Neural cell (in vitro differentiated cells): Measurements from ENCODE around the gene ESRP2.

Experiments used
- EP300 ChIP-seq: fragments of 450-650 bp; conservative IDR thresholded peaks from 2 replicates; pipeline ENCODE4 v1.6.1; 2014; ENCODE audit warnings: antibody characterized with exemption, mild to moderate bottlenecking, moderate library complexity; ENCODE audit not compliant: poor library complexity, severe bottlenecking
- TF ChIP-seq, protein P1 (sequence below): IDR thresholded peaks from 2 replicates; pipeline ENCODE4 v1.6.1; 2012; ENCODE audit warnings: borderline replicate concordance
- TF ChIP-seq, protein P2 (sequence below): fragments of 450-650 bp; IDR thresholded peaks from 2 replicates; pipeline ENCODE4 v1.5.1; 2014; ENCODE audit warnings: antibody characterized with exemption, mild to moderate bottlenecking, moderate library complexity; ENCODE audit not compliant: poor library complexity, severe bottlenecking

- no peak for TF ChIP-seq EP300
- TF ChIP-seq, protein P1, sequence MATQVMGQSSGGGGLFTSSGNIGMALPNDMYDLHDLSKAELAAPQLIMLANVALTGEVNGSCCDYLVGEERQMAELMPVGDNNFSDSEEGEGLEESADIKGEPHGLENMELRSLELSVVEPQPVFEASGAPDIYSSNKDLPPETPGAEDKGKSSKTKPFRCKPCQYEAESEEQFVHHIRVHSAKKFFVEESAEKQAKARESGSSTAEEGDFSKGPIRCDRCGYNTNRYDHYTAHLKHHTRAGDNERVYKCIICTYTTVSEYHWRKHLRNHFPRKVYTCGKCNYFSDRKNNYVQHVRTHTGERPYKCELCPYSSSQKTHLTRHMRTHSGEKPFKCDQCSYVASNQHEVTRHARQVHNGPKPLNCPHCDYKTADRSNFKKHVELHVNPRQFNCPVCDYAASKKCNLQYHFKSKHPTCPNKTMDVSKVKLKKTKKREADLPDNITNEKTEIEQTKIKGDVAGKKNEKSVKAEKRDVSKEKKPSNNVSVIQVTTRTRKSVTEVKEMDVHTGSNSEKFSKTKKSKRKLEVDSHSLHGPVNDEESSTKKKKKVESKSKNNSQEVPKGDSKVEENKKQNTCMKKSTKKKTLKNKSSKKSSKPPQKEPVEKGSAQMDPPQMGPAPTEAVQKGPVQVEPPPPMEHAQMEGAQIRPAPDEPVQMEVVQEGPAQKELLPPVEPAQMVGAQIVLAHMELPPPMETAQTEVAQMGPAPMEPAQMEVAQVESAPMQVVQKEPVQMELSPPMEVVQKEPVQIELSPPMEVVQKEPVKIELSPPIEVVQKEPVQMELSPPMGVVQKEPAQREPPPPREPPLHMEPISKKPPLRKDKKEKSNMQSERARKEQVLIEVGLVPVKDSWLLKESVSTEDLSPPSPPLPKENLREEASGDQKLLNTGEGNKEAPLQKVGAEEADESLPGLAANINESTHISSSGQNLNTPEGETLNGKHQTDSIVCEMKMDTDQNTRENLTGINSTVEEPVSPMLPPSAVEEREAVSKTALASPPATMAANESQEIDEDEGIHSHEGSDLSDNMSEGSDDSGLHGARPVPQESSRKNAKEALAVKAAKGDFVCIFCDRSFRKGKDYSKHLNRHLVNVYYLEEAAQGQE = no peak
- TF ChIP-seq, protein P2, sequence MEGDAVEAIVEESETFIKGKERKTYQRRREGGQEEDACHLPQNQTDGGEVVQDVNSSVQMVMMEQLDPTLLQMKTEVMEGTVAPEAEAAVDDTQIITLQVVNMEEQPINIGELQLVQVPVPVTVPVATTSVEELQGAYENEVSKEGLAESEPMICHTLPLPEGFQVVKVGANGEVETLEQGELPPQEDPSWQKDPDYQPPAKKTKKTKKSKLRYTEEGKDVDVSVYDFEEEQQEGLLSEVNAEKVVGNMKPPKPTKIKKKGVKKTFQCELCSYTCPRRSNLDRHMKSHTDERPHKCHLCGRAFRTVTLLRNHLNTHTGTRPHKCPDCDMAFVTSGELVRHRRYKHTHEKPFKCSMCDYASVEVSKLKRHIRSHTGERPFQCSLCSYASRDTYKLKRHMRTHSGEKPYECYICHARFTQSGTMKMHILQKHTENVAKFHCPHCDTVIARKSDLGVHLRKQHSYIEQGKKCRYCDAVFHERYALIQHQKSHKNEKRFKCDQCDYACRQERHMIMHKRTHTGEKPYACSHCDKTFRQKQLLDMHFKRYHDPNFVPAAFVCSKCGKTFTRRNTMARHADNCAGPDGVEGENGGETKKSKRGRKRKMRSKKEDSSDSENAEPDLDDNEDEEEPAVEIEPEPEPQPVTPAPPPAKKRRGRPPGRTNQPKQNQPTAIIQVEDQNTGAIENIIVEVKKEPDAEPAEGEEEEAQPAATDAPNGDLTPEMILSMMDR = no peak
These were observed 31.9 kb upstream of the ESRP2 start for GRCh38 chr16:68267612-68268405.
